Choroid plexus epithelial cell (primary cell): ENCODE data around the gene RGS16.

Experiments
- DNase-seq: peaks from one replicate; pipeline ENCODE4 v3.0.0-alpha.2; 2010; ENCODE audit warnings: low read depth
- H3K4me3 ChIP-seq: 2 replicates; pipeline ENCODE4 v1.5.1; 2011; ENCODE audit warnings: low read depth, mild to moderate bottlenecking, control low read depth, low read length, moderate library complexity
- CTCF ChIP-seq: conservative IDR thresholded peaks from 2 replicates; pipeline ENCODE4 v1.5.1; 2011; ENCODE audit warnings: low read depth, mild to moderate bottlenecking, control low read depth, inconsistent platforms, low read length, moderate library complexity

Gene RGS16

DNA sequence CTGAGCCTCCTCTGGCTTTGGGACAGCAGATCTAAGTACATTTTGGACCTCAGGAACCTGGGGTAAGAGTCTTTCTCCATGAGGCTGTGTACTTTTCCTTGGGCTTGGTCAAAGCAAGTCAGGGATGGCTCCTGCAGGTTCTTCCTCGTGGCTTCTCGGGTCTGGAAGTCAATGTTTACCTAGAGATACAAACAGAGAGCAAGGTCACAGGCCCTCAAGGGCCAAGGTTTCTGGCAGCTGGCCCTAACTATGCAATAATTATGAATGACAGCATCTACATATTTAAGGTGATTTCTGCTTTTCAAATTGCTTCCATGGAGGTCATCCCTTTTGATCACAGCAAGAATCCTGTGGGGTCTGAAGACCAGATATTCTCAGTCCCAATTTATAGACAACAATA lies 42.5 kb upstream of the RGS16 start:
- H3K4me3 ChIP-seq = no peak overlapping the region
- TF ChIP-seq CTCF = no peak

DNA sequence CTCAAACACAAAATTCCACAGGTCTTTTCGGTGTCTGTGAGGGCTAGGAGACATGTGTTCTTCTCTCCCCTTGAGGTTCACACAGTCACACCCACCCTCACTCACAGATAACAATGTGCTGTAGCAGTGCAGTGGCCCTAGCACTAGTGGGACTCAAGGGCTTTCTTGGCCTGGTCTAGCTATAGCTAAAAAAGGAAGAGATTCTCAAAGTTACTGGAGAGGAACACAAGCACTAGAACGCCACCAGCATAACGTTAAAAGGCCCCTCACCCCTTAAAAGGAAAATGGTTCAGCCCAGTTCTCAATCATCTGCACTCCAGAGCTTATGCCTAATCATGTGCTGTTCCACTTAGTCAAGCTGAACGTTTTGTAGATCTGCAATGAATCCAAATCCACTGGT lies 40.7 kb upstream of the RGS16 start:
- H3K4me3 ChIP-seq = no peak overlapping the region
- no peak for DNase-seq
- TF ChIP-seq CTCF = no peak

More for the DNA sequence above, 42.5 kb upstream of the RGS16 start:
- DNase-seq = no peak

DNA sequence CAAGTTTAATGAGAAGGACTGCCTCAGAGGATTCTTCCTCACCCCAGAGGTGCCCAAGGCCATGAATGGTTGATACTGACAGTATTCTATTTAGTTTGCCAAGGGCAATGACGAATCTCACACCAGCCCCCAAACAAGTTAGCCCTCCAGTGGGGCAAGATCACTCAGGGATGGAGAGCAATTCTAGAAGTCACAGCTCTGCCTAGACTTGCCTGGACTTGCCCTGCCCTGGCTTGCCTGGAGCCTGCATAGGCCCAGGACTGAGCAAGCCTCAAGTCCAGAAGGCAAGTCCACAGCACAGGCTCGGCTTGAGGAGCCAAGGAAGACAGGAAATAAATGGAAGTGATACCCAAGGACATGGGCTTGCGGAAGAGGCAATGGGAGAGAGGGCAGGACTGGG lies 39.5 kb upstream of the RGS16 start:
- no peak for TF ChIP-seq CTCF
- DNase-seq = no peak
- H3K4me3 ChIP-seq = no peak overlapping the region

GRCh38 chr1:182642461-182642860 lies 38.3 kb upstream of the RGS16 start:
- no peak overlapping the region for H3K4me3 ChIP-seq
- DNase-seq = no peak
- no peak for TF ChIP-seq CTCF

DNA sequence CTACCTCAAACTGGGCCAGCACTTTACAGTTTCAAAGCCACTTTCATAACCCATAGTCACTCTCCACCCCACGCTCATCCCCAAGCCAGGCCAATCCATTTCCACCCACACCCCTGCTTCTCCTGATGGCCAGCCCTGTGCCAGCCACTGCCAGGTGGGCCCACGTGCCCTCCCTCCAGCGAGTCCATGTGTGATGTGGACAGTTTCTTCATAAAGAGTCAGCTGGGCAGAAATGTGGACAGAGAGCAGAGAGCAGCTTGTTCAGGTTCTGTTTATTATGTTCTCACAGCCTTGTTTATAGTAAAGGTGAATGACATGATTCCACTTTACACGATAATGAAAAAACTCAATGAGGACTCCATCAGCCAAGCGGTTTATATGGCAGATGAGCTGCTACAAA lies 37.4 kb upstream of the RGS16 start:
- no peak overlapping the region for H3K4me3 ChIP-seq
- no peak for DNase-seq
- TF ChIP-seq CTCF = no peak

DNA sequence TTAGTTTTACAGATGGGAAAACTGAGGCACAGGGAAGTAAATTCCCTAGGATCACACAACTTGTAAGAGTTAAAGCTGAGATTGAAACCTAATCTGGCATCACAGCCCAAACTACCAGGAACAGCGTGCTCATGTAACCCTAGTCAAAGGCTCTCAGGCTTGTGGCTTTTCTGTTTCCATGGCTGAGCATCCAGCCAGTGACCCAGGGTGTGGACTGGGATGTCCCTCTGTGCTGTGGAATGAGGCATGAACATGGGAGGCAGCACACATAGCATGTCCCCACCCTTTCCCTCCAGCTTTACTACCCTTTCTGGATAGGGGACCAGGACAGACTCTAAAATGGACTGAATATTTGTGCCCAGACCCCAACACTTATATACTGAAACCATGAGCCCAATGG lies 35.1 kb upstream of the RGS16 start:
- H3K4me3 ChIP-seq = no peak overlapping the region
- DNase-seq = no peak
- TF ChIP-seq CTCF = no peak

DNA sequence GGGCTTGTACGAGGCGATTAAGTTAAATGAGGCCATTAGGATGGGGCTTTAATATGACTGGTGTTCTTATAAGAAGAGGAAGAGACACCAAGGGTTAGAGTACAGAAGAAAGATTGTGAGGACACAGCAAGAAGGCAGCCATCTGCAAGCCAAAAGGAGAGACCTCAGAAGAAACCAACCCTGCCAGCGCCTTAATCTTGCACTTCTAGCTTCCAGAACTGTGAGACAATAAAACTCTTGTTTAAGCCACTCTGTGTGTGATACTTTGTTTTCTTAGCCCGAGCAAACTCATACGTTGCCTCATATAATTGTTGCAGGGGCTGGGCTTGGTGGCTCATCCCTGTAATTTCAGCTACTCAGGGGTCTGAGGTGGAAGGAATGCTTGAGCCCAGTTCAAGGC lies 33.6 kb upstream of the RGS16 start:
- TF ChIP-seq CTCF = no peak
- H3K4me3 ChIP-seq = no peak overlapping the region

More for the DNA sequence above, 33.6 kb upstream of the RGS16 start:
- DNase-seq = no peak
